Uterine smooth muscle cell (primary cell): ENCODE results near the gene MIB1. TPM values are rescaled to one million over a fixed set of nuclear protein-coding genes. Genes with fewer than 3 reads are reported as not detected.

Source experiments
- total RNA-seq: library from RNA; depleted of rRNA; stranded (reverse); fragments of >200 nt; gene quantifications from 2 replicates; pipeline ENCODE4 v1.2.3, GENCODE V29; 2014

The MIB1 gene
- total RNA-seq = 78.5 and 82.9 TPM in 2 replicates

DNA sequence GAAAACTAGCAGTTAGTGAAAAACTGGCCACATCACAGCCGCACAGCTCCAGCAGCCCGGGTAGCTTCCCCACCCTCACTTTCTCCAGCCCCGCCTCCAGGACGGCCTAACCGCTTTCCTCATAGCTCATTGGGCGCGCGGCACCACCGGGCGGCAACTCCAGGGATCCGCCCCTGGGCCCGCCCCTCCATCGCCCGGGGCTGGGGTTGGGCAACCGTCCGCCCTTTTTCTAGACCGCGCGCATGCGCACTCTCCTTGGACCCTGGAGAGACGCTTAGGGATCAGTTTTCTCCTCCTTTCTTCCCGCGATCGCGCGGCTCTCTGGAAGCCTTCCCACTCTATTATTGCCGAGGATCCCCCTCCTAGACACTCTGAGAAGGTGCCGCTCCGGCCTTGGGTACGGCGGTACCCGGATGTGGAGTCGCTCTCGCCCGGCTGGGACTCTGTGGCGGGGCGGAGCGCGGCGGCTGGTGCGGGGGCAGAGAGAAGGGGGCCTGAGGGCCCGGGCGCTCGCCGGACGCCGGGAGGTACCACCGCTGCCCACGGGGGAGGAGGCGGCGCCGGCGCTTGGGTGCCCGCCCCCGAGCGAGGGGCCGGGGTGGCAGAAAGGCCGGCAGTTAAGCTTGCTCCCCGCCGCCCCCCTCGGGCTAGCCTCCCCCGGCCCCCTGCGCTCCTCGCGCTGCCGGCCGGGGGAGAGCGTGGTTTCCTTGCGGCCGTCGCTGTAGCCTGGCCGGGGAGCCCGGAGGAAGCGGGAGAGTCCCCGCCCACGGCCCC is at the start of gene MIB1:
Gene MIB1, plus strand, starts transcription at position 255 of the 774 bp plus-strand sequence. CDS start 792 bp downstream, outside the sequence.

GRCh38 chr18:21704603-21705364 is 35.8 kb upstream of the MIB1 start, which contains the start of gene ABHD3:
TSS of gene ABHD3 (minus strand) at chr18:21704774. CDS start at chr18:21704665, 109 bp downstream.

Other genes with a start within 250 kb of the MIB1 start
- gene ESCO1, start 140.1 kb upstream of the MIB1 start, total RNA-seq = 14.8 and 20.2 TPM in 2 replicates
- gene SNRPD1, start 128.5 kb upstream of the MIB1 start, total RNA-seq = 14.2 and 28.7 TPM in 2 replicates
- gene ABHD3, start 36.0 kb upstream of the MIB1 start, total RNA-seq = 12.1 and 14.0 TPM in 2 replicates